GM18873 (cell line): ENCODE results near the gene HOXD12.

Experiments used
- ATAC-seq: cut with Tn5 transposase; IDR thresholded peaks from one replicate; pipeline ENCODE4 v1.9.1; 2021; ENCODE audit warnings: mild to moderate bottlenecking, moderate library complexity, moderate number of reproducible peaks; ENCODE audit not compliant: unreplicated experiment, low FRiP score

The HOXD12 gene, protein sequence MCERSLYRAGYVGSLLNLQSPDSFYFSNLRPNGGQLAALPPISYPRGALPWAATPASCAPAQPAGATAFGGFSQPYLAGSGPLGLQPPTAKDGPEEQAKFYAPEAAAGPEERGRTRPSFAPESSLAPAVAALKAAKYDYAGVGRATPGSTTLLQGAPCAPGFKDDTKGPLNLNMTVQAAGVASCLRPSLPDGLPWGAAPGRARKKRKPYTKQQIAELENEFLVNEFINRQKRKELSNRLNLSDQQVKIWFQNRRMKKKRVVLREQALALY

DNA sequence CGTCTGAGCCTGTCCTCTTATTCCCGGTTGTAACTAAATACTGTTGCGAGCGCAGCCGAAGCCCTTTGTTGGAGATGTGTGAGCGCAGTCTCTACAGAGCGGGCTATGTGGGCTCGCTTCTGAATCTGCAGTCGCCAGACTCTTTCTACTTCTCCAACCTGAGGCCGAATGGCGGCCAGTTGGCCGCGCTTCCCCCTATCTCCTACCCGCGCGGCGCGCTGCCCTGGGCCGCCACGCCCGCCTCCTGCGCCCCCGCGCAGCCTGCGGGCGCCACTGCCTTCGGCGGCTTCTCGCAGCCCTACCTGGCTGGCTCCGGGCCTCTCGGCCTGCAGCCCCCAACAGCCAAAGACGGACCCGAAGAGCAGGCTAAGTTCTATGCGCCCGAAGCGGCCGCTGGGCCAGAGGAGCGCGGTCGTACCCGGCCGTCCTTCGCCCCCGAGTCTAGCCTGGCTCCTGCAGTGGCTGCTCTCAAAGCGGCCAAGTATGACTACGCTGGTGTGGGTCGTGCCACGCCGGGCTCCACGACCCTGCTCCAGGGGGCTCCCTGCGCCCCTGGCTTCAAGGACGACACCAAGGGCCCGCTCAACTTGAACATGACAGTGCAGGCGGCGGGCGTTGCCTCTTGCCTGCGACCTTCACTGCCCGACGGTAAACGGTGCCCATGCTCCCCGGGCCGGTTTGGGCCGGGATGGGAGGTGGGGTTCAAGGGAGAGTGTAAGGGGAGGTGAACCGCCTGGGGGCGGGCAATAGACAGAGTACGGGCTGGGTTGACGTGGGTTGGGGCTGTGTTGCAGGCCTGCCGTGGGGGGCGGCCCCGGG, at the start of gene HOXD12:
TSS of gene HOXD12 (plus strand) at position 68 of the 819 bp plus-strand sequence. CDS start at position 75, 7 bp downstream.
- ATAC-seq, result no peak

DNA sequence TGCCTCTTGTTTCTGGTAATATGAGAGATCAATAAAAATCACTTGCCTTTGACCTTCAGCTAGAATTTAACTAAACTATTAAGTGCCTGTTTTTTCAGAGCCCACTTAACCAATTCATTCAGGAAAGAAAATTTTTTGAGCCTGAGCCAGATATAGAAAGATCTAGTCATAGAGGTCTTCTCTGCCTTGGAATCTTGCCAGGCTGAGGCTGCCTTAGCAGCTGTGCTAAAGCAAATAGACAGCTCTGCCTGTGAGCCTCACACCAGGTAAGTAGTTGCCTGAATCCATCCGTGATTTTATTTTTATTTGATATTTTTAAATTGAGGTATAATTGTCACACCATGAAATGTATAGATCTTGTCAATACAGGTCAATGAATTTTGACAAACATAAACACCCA, 43.2 kb upstream of the HOXD12 start:
- ATAC-seq, result no peak

DNA sequence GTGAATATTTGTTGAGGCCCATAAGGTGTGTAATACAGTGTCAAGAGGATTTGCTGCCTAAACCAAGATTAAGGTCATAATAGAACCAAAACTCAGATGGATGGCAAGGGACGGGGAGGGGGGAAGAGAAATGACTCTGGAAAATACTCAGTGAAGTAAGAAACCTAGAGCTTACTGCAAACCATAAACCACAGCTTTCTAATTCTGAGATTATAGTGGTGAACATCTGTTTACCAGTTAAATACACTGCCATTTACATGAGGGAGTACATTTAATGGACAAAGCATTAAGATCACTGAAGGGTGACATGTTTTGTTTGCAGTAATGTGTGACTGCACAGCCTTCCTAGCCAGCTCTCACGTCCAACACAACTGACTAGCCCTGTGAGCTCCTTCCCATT, 35.6 kb upstream of the HOXD12 start:
- ATAC-seq, result no peak

DNA sequence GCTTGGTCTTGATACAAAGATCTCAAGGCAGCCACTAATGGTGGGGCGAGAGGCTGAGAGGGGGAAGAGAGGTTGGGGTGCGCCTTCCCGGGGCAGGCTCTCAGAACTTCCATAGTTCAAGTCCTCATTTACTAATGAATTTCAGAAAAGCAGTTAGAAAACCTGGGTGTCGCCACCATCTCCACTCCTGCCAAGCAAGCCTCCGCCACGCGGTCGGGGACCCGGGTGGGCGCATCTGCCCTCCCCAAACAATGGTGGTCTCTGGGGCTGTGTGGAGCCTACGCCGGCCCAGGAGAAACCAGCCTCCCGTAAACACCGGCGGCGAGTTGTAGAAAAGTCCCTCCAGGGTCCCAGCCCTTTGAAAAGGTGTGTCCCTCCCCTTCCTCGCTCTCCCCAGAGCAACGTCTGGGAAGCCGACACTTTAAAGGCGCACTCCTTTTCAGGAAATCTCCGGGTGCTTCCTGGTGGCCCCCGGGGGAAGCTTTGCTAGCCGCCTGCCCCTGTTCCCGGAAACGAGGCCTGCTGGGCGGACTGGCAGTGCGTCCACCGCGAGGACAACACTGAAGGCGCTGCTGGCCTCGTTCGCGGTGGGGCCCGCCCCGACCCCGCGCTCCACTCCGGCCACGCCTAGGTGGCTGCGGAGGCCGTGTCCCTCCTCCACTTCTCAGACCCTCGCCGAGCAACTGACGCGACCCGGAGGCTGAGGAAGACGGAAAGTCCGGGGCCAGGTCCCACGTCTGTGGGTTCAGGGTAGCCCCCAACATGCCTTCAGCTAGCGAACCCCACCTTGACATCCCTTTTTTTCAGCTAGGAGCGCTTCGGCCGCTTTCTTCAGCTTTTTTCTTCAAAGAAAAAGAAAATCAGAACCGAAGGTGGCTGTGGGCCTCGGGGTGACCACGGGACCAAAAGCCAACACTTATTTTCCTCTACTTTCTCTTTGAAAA, 32.7 kb upstream of the HOXD12 start:
- no peak for ATAC-seq

DNA sequence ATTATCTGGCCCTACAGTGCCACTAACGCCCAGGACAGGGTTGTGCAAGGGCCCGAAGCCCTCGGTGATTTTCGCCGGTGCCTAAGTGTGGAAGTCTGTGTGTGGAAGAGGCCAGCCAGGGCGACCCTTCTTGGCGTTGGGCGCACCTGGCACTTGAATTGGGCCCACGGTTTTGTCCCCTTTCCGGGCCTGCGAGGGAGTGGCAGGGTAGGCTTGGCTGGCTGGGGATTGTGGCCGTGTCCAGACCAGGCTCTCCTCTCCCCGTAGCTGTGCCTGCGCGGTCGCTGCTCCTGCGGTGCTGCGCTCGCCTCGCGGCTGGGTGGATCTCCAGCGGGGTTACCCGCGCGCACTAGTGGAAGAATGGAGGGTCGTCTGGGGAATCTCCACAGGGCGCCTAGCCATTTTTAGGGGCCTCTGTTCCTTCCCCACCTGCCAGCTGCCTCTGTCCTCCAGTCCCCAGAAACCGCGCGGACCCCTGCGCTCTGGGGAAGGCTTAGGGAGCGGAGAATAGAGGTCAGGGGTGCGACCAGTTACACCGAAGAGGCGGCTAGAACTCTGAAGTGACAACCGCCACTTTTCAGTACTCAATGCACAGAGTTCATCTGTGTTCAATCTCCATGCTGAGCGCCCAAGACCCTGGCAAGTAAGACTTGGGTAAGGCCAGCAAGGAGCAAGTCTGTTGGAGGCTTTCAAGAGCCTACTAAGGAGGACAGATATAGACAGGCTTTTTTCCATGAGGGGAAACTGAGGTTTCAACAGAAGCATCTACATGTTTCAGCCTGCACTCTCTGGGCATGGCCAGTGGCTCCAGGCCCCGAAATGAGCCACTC, 31.8 kb upstream of the HOXD12 start:
- no peak for ATAC-seq

DNA sequence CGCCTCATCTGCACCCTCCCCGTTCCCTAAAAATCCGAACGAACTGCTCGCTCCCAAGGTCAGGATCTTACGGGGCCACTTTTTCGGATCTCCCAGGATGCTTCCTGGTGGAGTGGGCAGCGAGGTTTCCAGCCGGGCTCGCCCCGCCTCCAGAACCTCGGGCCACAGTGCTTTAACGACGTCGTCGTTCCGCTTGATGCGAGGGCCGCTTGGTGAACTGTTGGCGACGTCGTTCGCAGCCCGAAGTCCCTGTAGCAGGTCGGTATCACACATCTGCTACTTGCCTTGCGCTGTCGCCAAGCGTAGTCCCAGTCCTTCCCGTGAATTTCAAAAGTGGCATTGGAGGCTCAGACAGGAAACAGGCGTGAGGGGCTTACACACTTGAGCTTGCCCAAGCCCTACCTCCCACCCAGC, 31.2 kb upstream of the HOXD12 start:
- no peak for ATAC-seq

DNA sequence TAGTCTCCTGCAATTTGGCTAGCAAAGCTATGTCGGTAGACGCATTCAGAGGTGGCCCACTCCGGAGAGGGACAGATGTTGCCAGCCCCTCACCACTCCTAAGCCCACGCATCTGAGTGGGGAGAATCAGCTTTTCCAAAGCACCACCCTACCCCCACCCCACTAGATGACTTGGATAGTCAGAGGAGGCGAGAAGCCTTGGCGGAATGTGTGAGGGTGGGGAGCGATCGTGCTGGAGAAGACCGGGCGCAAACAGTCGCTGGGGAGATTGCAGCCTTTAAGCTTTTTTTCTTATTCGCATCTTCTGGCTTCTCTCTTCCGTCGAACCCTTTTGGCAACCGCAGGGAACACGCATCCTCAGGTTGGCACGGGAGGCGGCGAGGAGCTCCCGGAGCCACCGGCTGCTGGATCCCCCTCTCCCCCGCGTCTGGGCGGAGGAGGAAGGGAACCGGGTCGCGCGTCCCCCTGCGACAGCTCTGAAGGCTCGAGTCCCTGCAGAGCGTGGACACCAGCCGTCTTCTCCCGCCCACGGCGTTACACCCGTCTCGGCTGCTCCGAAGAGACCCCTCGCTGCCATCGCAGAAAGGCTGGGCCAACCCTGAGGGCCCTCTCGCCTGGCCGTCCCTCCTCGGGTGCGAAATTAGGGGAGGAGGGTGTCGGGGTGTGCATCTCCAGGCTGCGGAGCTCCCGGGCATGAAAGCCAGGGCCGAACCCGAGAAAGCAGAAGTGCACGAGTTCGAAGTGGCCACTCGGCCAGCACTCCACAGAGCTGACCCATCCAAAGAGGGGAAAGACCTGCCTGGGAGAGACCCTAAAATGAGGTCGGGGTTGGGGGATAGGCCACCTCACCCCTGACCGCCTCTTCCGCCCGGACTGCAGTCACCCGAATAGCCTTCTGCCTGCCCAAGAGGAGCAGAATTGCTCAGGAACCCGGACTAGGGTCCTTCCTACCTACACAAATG, 28.0 kb upstream of the HOXD12 start:
- ATAC-seq, result no peak

DNA sequence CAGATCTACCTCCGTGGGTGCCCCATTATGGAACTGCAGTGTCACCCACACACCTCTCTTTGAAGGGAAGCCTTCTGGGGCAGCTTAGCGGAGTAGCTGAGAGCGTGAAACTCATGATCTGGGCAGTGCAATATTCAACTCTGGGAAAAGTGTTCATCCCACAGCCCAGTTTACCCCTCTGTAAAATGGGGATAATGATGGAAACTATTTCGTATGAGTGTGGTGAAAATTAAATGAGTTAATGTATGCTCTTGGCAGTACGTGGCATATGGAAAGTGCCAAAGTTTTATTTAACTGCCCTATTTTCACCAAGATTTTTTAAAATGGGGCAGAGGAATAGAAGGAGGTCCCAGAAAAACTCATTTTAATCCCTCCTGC, 27.3 kb upstream of the HOXD12 start:
- no peak for ATAC-seq

DNA sequence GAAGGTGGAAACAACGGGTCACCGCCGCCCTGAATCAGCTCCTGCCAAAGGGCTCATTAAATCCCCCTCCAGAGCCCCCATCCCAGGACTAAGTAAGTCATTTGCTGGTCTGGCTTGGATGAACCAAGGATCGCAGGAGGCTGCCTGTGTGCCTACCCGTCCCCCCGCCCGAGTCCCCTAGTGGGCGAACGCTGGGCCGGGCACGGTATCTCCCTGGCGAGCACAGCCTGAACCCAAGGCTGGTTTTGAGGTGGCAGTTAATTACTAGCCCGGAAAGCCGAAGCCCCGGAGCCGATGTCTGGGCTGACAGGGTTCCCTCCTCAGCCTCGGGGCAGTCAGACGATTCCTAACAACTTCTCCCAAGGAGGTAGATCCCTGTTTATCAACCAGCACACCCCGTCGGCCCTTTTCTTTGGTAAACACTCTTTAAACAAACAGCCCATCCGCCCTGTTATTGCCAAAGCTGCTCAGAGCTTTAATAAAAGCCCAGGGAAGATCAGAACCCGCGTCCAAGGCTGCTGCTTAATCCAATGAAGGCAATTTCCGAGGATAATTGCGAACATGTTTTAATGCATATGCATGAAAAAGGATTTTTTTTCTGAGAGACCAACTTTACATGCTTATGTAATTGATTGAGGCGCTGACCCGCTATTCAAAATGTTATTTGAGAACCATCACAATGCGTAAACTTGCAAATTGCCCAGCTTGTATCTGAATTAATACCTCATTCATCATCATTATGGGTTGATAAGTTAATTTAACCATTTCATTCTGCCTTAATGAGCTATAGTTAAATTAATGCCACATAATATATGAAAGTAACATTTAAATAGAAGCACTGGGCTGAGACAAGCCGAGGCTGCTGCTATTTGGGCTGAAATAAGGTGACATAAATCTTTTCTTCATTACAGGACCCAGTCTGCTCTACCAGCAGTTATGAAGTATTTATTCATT, 26.4 kb upstream of the HOXD12 start:
- ATAC-seq, result no peak

DNA sequence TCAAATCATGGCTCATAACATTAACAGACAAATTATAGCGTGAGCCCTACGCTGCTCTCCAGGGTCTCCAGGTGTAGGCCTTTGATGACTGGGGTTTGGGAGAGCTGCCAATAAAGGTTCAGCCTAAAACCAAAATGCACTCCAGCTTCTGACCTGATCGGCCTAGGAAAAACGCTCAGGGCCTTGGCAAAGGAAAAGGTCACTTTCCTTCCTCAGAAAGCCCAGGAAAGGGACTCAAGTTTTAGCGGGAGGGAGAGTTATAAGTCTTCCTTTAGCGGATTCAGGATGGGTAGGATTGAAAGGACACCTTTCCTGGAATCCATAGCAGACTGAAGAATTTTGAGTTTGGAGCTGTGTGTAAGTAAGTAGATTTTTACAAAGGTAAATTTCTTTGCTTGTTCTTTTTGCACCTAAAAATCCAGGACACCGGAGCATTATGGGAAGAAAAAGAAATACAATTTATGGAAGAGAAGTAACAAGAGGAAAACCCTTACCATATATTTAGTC, 24.6 kb upstream of the HOXD12 start:
- ATAC-seq, result no peak

DNA sequence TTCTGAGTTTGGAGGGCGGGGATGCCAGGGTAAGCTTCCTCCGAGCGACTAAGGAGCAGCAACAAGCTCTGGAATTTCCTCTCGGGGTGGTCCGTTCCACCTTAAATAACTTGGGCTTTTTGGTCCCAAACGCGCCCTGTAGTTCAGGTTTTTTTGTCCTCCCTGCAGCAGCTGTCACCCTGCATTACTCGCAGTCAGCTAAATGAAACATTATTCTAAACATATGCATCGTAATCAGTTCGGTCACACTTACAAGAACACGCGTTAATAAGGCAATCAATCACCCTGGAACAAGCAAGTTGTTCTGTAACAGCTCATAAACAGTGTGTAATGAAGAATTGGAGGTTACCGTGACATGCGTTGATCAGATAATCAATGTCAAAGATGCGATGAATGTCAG, 24.1 kb upstream of the HOXD12 start:
- no peak for ATAC-seq

DNA sequence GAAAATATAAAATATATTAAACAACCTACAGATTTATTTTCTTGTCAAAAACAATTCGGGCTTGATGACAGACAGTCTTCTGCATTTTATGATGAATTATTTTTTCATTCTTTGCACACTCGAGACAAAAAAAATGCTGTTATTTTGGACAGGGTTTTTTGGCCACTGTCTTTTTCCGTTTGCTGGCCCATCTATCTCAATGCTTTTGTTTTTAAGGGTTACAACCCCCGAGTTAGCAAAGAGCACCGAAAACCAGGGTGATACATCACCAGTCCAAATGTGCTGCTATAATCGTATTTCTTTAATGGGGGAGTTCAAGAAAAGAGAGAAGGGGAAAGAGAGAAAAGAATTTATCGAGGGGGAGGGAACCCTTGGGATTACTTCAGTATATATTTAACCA, 23.5 kb upstream of the HOXD12 start:
- no peak for ATAC-seq

DNA sequence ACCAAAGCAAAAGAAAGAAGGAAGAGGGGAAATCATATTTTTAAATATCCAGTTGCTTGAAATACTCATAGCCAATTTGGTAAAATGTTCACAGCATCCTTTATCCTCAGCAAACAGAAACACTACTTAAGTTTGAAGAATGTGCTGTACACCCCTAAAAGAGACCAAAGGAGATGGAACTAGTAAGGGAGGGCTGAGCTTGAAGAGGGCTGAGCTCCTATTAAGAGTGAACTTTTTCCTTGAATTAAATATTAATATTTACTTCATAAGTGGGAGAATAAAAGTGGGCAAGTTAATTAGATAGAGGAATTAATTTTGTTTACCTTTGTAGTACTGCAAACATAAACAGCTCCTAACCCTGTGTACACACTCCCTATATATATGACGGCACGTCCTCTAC, 22.8 kb upstream of the HOXD12 start:
- ATAC-seq, result no peak

DNA sequence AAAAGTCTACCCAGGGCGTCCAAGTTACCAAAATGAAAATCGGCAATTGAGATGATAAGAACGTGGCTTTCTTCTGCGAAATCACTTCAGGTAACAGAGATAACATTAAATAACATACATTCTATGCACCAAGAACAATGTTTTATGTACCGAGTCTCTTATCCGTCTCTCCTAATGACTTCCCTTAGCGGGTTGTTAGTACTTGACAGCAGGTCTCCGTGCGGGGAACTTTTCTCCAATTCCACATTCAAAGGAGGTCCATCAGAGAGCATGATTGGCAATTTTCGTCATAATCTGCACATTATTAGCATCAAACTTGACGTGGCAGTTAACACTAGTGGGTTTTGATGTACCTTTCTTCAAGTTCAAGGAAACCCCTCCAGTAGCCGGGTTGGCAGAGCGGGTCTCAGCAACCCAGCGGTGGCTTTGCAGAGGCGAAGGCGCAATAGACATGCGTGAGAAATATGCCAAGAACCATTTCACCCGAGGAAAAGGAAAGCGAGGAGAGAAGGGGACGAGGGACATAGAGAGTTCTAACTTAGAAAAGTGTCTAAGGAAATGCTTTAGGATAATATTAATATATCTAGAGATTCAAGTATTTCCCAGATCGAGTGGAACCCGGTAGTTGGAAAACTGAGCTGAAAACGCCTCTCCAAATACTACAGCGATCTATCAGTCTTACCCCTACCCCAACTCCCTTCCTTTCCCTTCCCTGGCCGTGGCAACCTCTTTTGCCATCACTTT, 20.9 kb upstream of the HOXD12 start:
- no peak for ATAC-seq

DNA sequence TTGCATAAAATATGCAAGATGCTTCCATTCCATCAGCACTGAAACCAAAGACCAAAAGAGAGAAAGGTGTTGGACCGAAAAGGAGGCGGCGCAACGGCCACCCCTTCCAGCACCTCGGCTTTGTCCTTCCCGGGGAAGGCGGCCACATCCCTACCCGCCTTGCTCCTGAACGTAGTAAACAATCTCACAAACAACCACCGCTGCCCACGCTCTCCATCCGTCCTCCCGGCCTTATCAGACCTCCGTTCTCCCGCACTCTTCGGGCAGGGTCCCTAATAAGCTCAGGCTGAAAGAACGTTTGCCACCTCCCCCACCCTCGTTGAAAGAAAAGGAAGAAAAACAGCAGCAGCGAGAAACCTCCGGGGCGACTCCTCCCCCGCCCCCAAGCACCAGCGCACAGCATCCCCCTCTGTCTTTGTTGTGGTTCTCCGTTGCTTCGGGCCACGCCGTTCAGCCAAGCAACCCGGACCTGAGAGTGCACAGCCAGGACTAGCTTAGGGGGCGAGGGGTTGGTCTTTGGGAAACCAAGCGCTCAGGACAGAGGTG, 20.2 kb upstream of the HOXD12 start:
- ATAC-seq, result no peak

DNA sequence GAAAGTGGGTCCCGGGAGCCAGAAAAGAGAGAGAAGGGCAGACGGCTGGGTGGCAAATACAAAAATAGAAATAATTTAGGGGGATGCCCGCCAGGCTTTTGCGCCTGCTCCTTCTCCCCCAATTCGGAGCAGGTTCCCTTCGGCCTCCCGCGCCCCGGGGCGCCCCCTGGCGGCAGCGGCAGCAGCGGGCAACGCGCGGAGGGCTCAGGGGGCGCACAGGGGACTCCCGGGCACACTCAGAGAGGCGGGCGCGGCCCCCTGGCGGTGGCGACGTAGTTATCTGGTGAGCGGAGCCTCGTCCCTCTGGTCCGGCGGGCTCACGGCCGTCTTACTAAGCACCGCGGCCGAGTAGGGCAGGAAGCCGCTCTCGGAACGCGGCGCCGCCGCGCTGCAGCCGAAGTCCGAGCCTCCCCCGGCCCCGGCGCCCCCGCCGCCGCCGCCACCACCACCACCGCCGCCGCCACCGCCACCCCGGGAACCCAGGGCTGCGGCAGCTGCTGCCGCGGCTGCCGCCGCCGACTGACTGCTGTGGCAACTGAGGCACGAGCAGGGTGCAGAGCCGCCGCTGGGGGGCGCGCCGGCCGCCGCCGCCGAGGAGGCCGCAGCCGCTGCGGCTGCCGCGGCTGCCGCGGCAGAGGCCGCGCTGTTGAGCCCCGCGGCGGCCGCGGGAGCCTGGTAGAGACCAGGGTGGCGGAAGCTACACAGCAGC, 19.6 kb upstream of the HOXD12 start:
- no peak for ATAC-seq
